HG03060 (cell line): ENCODE measurements around the gene RUNDC3A.
"Not testable (repeated sequence)": the region's sequence is repeated elsewhere in the genome, so short reads cannot be mapped to it uniquely, and the experiment has no call there.

ENCODE experiments used
- ATAC-seq: cut with Tn5 transposase; IDR thresholded peaks from one replicate; pipeline ENCODE4 v1.9.1; 2021; ENCODE audit warnings: low read depth, moderate number of reproducible peaks; ENCODE audit not compliant: unreplicated experiment

The RUNDC3A gene

DNA sequence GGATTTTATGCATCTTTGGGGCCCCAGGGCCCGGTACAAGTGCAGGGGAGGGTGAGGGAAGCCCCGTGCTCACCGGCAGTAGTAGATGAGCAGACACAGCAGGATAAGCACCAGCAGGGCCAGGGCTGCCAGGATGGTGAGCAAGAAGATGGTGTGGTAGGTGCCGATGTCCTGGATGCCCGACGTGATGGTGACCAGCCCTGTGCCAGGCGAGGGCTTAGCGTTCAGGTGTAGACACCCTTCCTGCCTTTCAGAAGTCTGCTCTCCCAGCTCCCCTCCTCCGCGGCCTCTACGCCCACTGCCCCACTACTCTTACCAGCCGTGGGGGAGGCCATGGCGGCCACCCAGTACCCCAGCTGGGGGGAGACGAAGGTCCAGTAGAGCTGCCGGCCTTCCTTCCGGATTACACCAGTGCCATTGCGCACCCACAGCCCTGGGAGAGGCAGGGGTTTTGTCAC, 47.3 kb downstream of the RUNDC3A start:
- no peak for ATAC-seq

DNA sequence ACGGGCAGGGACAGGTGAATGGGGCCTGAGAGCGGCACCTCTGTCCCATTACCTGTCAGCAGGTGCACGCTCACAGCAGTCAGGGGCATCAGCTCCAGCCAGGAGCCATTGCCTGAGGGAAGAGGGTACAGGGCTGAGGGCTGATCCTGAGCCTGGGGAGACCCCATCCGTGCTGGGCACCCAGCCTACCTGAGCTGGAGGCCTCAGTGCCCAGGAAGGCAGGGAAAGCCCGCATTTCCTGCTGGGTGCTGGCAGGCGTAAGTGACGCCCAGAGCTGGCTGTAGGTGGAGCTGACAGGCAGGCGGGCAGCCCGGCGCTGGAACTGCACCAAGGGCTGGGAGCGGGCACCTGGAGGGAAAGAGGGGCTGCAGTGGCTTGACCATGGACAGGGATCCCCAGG, 47.8 kb downstream of the RUNDC3A start:
- ATAC-seq, result no peak

DNA sequence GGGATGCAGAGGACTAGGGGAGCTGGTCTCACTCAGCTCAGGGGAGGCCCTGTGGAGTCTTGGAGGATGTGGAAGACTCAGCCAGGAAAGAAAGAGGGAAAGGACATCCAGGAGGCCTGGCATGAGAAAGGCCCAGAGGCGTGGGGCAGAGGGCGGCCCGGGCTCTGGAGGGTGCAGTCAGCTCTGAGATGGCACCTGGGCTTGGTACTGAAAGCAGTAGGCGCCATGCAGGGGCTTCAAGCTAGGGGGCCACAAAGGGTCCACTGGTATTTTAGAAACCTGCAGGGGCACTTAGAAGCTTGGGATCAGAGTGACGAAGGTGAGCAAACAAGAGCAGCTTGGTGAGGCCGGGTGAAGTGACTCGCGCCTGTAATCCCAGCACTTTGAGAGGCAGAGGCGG, 49.7 kb downstream of the RUNDC3A start:
- ATAC-seq, result no peak

DNA sequence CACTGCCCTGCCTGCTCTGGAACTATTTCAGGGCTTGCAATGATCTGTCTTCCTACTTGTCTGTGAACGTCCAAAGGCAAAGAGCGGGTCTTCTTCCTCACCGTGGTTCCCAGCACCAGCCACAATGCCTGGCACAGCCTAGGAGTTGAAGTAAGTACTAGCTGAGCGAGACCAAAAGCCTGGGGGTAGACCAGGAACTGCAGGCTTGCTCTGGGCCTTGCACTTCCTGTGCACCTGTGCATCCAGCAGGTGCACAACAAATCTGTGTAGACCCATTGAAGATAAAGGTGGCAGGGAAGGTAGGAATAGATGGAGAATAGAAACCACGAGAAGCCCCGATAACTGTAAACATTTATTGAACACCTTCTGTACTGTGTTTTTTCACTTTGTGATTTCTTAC, 50.6 kb downstream of the RUNDC3A start:
- ATAC-seq, result no peak

DNA sequence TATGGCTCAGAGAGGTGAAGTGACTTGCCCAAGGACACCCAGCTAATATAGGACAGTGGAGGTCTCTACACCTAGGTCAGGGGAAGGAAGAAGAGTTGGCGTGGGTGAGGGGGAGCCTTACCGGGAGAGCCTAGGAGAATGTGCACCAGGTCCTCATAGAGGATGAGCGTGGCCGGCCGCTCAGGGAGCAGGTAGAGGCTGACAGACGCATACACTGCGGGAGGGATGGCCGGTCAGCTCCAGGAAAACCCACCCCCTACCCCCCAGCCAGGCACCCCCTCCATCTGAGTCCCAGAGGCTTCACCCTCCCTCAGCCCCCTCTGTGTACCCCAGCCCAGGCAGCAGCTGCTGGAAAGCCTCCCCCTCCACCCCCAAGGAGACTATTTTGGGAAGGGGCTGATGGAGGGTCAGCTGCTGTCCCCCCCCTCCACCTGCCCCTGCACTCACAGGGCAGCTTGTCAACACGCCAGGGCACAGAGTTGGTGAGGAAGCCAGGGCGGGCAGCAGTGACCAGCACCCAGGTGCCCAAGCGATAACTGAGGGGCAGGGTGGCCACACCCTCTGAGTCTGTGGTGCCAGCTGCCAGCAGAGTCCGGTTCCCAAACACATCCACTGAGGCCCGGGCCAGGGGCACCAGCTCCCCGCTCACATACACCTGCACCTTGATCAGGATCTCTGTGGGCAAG, 51.2 kb downstream of the RUNDC3A start:
- no peak for ATAC-seq

DNA sequence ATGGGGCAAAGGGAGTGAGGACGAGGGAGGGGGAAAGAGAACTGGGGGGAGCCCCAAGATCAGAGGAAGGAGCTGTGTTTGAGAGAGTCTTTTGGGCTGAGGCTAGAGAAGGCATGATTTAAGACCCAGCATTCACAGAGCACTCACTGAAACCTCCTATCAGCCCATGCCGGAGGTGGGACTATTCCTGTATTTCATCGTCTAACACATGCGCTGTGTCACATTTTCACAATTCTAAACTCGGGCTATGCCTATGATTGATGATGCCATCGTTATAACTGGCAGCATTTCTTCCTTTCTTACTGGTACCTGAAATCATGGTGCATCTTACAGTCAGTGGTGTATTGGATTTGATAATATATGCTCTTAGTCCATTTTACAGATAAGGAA, 51.7 kb downstream of the RUNDC3A start:
- no peak for ATAC-seq

DNA sequence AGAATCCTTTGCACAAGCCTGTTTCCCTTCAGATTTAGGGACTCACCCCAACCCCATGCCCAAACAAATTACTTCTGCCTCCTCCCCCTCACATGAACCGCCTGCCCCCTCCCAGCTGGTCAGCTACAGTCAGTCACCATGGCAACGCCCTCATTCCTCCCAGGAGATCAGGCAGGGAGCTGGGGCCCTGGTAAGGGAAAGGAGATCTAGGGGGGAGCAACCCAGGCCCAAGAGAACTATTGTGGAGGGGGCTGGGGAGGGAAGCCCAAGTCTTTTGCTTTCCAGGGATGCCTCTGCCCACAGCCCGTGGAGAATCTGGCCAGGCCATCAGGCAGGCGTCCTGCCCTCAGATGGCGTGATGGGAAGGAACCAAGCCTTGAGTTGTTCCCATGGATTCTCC, 52.4 kb downstream of the RUNDC3A start:
- no peak for ATAC-seq

DNA sequence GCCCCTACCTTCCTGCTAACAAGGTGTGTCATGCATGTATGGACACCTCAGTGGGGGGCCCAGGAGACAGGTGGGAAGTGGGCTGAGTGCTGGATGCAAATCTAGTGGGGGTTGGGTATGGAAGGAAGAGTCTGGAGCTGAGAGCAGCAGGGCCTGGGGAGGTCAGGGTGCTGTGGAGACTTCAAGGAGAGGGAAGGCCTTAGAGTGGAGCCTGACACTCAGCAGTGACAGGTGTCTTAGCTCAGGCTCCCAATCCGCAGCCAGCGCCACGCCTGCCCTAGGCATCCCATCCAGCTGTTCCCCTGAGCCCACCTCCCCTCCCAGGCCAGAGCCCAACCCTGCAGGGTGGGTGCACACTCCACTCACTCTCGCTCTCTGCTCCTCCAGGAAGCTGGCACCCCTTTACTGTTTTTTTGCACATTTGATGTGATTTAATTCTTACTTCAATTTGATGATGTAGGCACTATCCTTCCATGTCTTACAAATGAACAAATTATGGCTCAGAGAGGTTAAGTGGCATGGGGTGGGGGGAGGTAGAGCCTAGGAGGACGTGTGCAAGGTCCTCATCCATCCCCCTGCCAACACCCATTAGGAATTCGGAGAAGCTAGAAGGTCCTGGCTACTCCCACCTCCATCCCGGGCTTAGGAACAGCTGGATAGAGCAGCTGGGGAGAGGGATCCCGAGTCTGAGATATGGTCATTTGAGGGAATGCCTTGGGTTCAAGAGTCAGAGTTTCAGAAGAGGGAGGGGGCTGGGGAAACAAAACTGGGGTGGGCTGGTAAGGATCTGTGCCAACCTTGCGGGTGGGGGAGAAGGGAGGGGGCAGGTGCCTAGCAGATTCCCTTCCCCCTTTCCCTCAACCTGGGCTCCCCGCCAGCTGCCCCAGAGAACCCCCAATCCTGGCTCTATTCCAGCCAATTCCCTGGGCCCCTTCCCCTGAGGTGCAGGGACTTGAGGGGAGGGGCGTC, 53.2 kb downstream of the RUNDC3A start:
- no peak for ATAC-seq

DNA sequence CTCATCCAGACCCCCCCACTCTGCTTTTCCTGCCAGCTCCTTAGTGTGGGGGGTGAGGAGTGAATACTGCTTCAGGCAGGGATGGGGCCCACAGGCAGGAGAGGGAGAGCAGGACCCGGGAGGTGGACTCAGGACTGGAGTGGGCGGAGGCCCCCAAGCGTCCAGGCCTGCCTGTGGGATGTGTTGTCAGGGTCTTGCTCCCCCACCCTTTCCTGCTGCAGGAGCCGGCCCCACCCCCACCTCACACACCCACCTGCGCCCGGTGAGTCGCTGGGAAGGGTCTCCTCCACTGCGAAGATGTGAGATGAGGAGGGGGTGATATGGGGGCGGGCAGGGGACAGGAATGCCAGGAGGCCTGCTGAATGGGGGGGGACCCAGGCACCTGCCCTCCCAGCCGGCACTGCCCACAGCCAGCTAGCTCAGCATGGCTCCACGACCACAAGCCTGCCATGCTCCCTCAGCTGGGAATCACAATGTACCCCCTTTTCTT, 54.1 kb downstream of the RUNDC3A start:
- no peak for ATAC-seq

DNA sequence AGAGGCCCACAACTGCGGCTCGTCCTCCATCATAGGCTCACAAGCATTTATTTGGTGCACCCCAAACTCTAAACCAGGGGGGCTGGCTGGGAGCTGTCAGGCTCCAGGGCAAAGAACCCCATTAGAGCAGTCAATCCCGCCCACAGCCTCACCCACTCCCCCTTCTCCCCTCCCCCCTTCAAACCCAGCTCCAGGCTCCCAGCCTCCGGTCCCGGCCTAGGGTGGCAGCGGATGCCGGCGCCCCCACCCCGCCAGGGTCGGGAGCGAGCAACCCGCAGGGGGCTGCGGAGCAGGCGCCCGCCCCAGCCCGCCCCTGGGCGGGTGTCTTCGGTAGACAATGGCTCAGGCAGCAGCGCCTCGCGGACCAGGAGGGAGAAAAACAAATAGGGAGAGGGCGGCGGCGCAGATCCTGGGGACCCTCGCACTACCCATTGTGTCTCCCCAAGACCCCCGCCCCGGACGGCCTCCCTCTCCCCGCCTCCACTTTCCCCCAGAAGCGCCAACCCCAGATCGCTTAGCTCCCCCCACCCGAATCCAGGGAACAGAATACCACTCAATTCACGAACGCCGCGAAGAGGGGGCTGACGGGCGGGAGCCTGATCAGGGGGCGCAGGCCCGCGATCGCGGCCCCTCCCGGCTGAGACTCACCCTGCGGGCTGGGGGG, 54.7 kb downstream of the RUNDC3A start:
- no peak for ATAC-seq

DNA sequence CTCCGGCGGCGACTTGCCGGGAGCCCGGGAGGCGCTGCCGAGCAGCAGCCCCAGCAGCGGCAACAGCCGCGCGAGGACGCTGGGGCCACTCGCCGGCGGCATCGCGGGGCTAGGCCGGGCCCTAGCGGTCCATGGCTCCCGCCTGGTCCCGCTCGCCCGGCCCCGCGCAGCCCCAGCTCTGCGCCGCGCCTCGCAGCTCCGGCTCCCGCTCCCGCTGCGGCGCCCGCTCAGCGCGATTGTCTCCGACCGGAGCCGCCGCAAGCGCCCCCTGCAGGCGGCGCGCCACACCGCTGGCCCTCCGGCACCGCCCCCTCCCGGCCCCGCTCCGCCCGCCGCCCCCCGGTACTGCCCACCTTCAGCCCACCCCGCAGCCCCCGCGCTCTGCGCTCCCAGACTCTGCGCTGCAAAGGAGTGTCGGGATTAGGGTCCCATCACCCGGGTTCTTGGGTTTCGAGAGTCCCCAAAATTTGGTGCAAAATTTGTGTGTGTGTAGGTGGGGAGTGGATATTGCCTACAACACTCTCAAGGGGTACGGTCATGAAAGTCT, 55.3 kb downstream of the RUNDC3A start, which contains the start of gene FAM171A2:
FAM171A2 (minus strand) TSS at position 241 of the 547 bp plus-strand sequence; CDS start at position 102, 139 bp downstream.
- no peak for ATAC-seq

DNA sequence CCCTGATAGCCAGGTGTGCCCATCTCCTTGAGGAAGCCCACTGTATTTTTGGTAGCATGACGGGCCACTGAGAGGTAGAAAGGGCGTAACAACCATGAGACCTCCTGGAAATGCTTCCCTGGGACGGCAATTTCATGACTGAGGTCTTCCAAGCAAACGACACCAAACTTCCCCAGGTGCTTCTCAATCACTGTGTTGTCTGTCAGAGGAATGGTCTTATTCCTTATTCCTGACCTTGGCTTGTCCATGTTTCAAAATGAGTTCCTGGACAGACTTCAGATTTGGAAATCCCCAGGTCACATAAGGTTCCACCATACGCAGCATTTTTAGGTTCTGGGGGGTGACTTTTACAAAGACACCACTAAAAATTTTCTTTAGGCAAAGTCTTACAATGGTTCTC, 56.6 kb downstream of the RUNDC3A start:
- ATAC-seq, result not testable (repeated sequence)

DNA sequence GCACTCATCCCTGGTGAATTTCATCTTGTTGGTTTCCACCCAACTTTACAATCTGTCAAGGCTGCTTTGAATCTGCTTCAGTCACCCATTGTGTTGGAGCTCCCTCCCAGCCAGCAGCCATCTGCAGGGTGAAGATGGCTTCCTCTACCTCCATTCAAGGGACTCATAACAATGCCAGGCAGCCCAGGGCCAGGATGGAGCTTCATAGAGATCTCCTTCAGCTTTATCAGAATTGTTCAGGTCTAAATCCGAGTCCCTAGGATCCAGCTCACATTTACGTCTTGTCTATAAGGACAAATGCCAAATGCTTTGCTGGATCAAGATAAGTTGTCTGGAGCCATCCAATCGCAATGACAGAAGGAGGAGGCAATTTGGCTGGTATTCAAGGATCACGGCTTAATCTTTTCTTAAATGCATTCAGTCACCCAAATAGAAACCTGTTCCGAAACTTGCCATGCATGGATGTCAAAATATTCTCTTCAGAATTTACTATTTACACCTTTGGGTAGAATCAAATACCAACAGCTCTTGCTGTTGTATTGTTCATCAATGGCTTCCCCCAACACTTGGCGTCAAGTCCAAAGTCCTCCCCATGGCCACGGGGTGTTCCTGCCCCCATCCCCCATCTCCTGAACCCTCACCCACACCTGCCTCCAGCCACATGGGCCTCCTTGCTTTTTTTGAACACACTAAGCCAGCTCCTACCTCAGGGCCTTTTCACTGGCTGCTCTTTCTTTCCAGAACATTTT, 59.0 kb downstream of the RUNDC3A start:
- no peak for ATAC-seq
